Stimulated activated CD4-positive, alpha-beta T cell treated with anti-CD3 and anti-CD28 coated beads, Interleukin-2, amount 100 ng/mL, for 48 hours (primary cell): ENCODE data around the gene DOK7.

Experiments
- DNase-seq, 2 donors: peaks; one replicate each; pipeline ENCODE4 v3.0.0-alpha.2; 2020

The DOK7 gene

GRCh38 chr4:3492741-3493719, 29.9 kb downstream of the DOK7 start:
- DNase-seq = no peak

- DNase-seq = no peak
Observed at GRCh38 chr4:3493720-3494461, 30.8 kb downstream of the DOK7 start.

- no peak for DNase-seq
Observed at GRCh38 chr4:3494462-3494871, 31.4 kb downstream of the DOK7 start.

- no peak for DNase-seq
Observed at GRCh38 chr4:3495204-3495975, 32.3 kb downstream of the DOK7 start.

GRCh38 chr4:3496021-3496420, 32.9 kb downstream of the DOK7 start:
- no peak for DNase-seq

DNA sequence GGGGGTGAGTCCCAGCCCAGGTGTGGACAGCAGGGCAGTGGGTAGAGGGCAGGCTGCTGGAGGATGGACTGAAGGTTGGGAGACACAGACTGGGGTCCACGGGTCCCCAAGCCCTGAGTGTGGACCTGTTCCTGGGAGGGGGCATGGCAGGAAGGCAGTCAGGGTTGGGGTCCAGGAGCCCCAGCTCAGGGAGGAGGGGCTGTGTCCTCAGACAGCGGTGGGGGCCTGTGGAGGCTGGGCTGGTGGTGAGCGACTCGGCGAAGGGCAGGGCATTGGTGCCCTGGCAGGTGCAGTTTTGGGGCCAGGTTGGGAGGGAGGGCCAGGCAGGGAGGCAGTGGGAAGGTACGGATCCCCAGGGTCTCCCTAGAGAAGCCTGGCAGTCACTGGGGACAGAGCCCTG, 34.0 kb downstream of the DOK7 start:
- DNase-seq = no peak

GRCh38 chr4:3497523-3498389, 34.6 kb downstream of the DOK7 start:
- no peak for DNase-seq

DNA sequence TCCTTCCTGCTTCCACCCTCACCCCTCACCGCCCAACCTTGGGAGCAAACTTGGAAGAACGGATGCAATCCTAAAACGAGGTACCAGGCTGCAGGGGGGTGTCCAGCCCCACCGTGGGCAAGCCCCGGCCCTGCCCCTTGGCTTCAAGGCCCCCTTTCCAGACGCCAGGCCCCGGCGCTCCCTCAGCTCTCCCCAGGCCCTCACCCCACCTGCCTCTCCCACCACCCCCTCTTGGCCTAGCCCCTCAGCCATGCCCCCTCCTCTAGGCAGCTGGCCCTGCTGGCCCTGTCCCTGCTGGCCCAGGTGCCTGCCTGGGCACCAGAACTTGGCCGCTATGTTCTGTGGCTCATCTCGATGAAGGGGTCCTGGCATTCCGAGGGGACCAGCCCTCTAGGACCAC, 35.3 kb downstream of the DOK7 start:
- DNase-seq = no peak

DNA sequence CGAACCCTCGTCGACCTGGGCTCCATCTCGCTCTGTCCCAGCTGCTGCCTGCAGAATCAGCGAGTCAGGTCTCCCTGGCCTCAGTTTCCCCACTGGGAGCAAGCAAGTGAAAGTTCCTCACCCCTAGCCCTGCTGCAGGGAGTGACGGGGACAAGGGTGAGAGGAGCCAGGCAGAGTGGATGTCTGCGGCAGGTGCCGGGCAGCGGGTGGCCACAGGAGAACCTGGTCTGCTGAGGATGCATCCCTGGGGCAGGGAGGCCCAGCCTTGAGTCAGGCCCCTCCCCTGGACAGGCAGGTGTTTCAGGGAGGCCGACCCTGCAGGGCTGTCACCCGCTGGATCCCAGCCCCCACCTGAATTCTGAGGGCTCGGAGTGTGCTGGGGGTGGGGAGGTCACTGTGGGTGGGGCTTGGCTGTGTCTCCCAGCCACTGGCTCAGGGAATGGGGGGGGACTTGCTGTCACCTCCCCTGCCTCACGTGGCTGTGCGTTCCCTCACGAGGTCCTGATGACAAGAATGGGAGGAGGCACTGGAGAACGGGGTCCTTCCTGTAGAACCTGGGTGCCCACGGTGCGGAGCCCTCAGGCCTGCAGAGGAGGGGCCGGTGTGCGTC, 35.9 kb downstream of the DOK7 start:
- DNase-seq = no peak

- DNase-seq = no peak
Observed at GRCh38 chr4:3499710-3500109, 36.6 kb downstream of the DOK7 start.

DNA sequence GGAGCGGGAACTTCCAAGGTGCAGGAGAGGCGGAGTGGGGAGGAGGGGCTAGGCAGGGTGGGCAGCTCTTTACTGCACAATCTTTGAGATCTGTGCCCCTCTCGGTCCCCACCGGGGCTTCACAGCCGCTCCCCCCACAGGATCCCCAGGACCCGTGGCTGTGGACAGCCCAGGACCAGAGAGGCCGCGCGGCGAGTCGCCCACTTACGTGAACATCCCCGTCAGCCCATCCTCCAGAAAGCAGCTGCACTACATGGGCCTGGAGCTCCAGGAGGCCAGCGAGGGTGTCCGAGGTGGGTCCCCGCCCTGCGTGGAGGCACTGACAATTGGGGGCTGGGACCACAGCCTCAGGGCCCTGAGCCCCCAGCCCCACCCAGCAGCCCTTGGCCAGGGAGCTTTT, 37.0 kb downstream of the DOK7 start:
- no peak for DNase-seq

DNA sequence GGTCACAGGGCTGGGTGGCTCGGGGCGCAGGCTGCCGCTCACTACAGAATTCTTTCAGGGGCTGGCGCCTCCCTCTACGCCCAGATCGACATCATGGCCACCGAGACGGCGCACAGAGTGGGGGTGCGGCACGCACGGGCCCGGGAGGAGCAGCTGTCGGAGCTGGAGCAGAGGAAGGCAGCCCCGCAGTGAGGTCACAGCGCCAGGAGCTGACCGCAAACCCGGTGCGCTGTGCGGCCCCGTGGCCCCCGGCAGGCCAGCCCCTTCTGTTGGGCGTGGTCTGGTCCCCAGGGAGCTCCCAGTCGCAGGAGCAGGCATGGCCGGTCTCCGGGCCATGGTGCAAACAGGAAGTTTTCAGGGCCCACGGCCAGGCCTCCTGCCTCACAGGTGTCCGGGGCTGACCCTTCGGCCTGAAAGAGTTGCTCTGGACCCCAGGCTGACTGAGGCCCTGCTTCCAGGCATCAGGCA, 37.6 kb downstream of the DOK7 start:
- no peak for DNase-seq

- no peak for DNase-seq
Observed at GRCh38 chr4:3501126-3501824, 38.2 kb downstream of the DOK7 start.

DNA sequence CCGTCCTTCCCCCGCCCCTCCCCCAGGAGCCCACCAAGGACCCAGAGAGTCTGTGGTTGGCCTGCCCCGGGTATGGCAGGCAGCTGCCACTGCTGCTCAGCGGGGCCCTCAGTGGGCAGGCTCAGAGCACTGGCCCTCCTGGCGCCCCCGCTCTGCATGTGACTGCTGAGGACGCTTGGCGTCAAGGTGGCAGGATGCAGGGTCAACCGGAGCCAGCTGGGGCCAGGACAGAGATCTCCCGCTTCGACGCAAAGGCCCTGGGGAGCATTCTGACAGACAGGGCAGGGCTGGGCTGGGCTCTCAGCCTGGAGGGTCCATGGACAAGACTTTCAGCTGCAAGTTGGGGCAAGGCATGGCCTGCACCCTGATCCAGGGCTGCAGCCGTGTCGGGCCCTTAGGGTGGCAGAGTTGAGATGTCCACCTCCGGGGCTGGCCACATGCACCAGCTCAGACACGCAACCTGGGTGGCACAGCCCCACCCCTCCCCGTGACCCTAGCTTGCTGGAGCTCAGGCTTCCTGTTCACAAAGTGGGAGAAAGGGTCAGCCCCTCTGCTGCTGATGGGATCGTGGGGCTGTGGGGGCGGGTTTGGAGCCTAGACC, 38.8 kb downstream of the DOK7 start:
- no peak for DNase-seq

DNA sequence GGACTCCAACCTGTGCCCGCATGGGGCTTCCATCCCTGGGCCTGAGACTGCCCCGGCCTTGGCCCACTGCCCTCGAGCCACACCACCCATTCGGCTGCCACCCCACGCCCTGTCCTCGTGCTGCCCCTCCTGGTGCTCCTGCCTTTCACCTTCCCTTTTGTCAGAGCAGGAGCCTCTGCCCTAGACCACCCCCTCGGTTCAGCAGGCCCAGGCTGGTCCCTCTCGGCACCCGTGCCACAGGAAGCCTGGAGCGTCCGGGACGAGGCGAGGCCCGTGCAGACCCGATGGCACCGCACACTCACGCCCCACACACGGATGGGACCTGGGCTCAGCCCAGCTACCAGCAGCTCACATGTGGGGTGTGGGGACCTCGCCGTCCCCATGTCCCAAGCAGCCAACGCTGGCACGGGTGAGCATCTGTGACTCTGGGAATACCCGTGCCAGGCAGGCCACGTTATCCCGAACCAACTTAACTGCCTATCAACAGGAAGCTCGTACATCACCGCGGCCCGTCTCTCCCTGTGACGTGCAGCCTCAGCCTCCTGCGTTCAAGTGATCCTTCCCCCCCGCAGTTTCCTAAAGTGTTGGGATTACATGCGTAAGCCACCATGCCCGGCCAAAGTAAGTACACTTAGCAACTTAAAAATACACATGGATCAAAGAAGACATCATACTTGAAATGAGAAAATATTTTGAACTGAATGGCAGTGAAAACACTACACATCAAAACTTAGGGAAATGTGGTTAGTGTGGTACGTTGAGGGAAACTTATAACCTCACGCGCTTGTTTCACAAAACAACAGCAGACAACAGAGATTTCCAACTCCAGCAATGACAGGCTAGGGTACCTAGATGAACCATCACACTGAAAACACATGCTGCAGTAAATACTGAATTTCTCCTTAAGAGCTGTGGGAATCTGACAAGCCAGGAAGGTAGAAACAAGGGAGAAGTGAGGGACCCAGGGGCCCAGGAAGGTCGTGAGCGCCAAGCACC, 40.1 kb downstream of the DOK7 start:
- DNase-seq = no peak

GRCh38 chr4:3505231-3505630, 42.1 kb downstream of the DOK7 start:
- DNase-seq = no peak

GRCh38 chr4:3508542-3508941, 45.4 kb downstream of the DOK7 start:
- no peak for DNase-seq

- DNase-seq = no peak
Observed at GRCh38 chr4:3510481-3510880, 47.4 kb downstream of the DOK7 start.

DNA sequence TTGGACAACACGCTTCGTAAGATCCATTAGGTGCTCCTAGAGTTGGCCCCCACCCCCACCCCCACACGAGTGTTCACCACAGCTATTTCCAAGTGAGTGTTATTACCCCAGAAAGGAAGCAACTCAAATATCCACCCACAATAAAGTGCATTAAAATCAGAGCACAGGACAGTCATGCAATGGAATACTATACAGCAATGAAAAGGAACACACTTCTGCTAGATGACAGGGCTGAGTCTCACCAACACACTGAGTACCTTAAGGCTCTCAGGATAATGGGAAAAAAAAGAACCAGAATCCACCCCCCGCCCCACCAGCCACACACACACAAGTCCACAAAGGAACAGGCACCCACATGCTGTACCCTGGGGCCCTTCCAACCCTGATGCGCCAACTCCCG, 48.1 kb downstream of the DOK7 start:
- no peak for DNase-seq
